Neural progenitor cell (in vitro differentiated cells): Measurements from ENCODE around the gene MMS19. TPM values are rescaled to one million over a fixed set of nuclear protein-coding genes. Genes with fewer than 3 reads are reported as not detected.

ENCODE experiments used
- DNase-seq: peaks from one replicate; pipeline ENCODE4 v3.0.0-alpha.2; 2016; ENCODE audit warnings: low spot score
- H2AFZ ChIP-seq: fragments of 200-600 bp; sonication (generic); replicated peaks from 2 replicates; pipeline ENCODE4 v1.6.1; 2016; ENCODE audit warnings: antibody characterized with exemption
- H3F3A ChIP-seq: fragments of 200-600 bp; sonication (generic); 2 replicates; pipeline ENCODE4 v1.6.1; 2016; ENCODE audit warnings: antibody characterized with exemption, low read depth
- H3K27ac ChIP-seq: fragments of 200-600 bp; sonication (generic); 2 replicates; pipeline ENCODE4 v1.5.1; 2016; ENCODE audit warnings: mild to moderate bottlenecking
- H3K27me3 ChIP-seq: fragments of 200-600 bp; sonication (generic); 2 replicates; pipeline ENCODE4 v1.6.1; 2016; ENCODE audit warnings: mild to moderate bottlenecking, moderate library complexity
- H3K36me3 ChIP-seq: fragments of 200-600 bp; sonication (generic); 2 replicates; pipeline ENCODE4 v1.5.1; 2016
- H3K4me1 ChIP-seq: fragments of 200-600 bp; sonication (generic); 2 replicates; pipeline ENCODE4 v1.6.1; 2016; ENCODE audit warnings: mixed run types
- H3K4me2 ChIP-seq: fragments of 200-600 bp; sonication (generic); 2 replicates; pipeline ENCODE4 v1.6.1; 2016
- H3K4me3 ChIP-seq: fragments of 200-600 bp; sonication (generic); 2 replicates; pipeline ENCODE4 v1.5.1; 2016
- H3K79me2 ChIP-seq: fragments of 200-600 bp; sonication (generic); 2 replicates; pipeline ENCODE4 v1.6.1; 2016; ENCODE audit warnings: low read depth
- H3K9ac ChIP-seq: fragments of 200-600 bp; sonication (generic); 2 replicates; pipeline ENCODE4 v1.6.1; 2016
- H3K9me3 ChIP-seq: fragments of 200-600 bp; sonication (generic); 2 replicates; pipeline ENCODE4 v1.5.1; 2016; ENCODE audit warnings: low read depth
- H4K20me1 ChIP-seq: fragments of 200-600 bp; sonication (generic); 2 replicates; pipeline ENCODE4 v1.6.1; 2016; ENCODE audit warnings: low read depth
- H3K27ac Mint-ChIP-seq: 3 replicates; pipeline ENCODE4 v1.8.0; 2021; ENCODE audit warnings: mixed read lengths
- H3K27me3 Mint-ChIP-seq: 2 replicates; pipeline ENCODE4 v1.8.0; 2022; ENCODE audit warnings: low read depth, mild to moderate bottlenecking, inconsistent platforms, moderate library complexity, mixed read lengths; ENCODE audit not compliant: insufficient read depth
- H3K36me3 Mint-ChIP-seq: 3 replicates; pipeline ENCODE4 v1.8.0; 2021; ENCODE audit warnings: mixed read lengths
- H3K4me1 Mint-ChIP-seq: 3 replicates; pipeline ENCODE4 v1.8.0; 2021; ENCODE audit warnings: mixed read lengths
- H3K4me3 Mint-ChIP-seq: 3 replicates; pipeline ENCODE4 v1.8.0; 2021; ENCODE audit warnings: mild to moderate bottlenecking, moderate library complexity, mixed read lengths
- H3K9me3 Mint-ChIP-seq: 3 replicates; pipeline ENCODE4 v1.8.0; 2020; ENCODE audit warnings: mixed read lengths
- EZH2 ChIP-seq: fragments of 200-600 bp; sonication (generic); IDR thresholded peaks from 2 replicates; pipeline ENCODE4 v1.6.1; 2017; ENCODE audit warnings: antibody characterized with exemption, mild to moderate bottlenecking, moderate library complexity
- EZH2phosphoT487 ChIP-seq: fragments of 200-600 bp; sonication (generic); IDR thresholded peaks from 2 replicates; pipeline ENCODE4 v1.6.1; 2017; ENCODE audit warnings: antibody characterized with exemption
- total RNA-seq: library from RNA; depleted of rRNA; stranded (reverse); fragments of >200 nt; gene quantifications from 2 replicates; pipeline ENCODE4 v1.2.3, GENCODE V29; 2015; ENCODE audit warnings: low replicate concordance
- TF ChIP-seq, protein P1 (sequence below): fragments of 200-600 bp; sonication (generic); IDR thresholded peaks from 2 replicates; pipeline ENCODE4 v1.5.1; 2017; ENCODE audit warnings: antibody characterized with exemption, mild to moderate bottlenecking

MMS19 gene
- total RNA-seq, 1 donor from 2014 or later, result 127 TPM

DNA sequence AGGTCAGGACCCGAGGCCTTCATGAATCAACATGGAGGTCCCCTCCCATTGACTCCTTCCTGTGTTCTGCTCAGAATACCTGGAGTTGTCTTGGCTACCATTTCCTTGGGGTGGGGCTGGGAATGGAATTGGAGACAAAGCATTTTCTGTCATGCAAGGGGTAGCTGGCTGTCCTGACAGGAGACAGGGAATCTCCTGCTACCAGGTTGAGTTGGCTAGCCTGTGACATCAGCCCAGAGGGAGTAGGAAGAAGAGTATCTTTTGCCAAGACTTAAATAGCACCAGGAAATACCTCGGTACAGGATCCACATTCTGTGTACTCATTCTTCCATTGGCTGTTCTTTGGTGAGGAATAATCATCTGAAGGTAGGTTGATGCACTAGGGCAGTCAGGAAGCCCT is 47.4 kb downstream of the MMS19 start:
- H3K4me1 ChIP-seq, result peaks cover 13% of the 10 kb centered on the region
- Mint-ChIP-seq H3K9me3 (no peaks in the 10 kb centered on the region), H3K36me3 (peaks cover 30% of the 10 kb centered on the region), H3K4me3 (no peak overlapping the region), H3K27ac (no peak overlapping the region), H3K27me3 (peaks cover 6% of the 10 kb centered on the region), H3K4me1 (peaks cover 29% of the 10 kb centered on the region)
- H4K20me1 ChIP-seq, result peaks cover 36% of the 10 kb centered on the region
- peaks cover 18% of the 10 kb centered on the region for H3F3A ChIP-seq
- H2AFZ ChIP-seq, result no peak overlapping the region
- H3K9ac ChIP-seq, result no peak overlapping the region
- H3K4me3 ChIP-seq, result no peak overlapping the region
- TF ChIP-seq, protein P1, sequence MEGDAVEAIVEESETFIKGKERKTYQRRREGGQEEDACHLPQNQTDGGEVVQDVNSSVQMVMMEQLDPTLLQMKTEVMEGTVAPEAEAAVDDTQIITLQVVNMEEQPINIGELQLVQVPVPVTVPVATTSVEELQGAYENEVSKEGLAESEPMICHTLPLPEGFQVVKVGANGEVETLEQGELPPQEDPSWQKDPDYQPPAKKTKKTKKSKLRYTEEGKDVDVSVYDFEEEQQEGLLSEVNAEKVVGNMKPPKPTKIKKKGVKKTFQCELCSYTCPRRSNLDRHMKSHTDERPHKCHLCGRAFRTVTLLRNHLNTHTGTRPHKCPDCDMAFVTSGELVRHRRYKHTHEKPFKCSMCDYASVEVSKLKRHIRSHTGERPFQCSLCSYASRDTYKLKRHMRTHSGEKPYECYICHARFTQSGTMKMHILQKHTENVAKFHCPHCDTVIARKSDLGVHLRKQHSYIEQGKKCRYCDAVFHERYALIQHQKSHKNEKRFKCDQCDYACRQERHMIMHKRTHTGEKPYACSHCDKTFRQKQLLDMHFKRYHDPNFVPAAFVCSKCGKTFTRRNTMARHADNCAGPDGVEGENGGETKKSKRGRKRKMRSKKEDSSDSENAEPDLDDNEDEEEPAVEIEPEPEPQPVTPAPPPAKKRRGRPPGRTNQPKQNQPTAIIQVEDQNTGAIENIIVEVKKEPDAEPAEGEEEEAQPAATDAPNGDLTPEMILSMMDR, result no peak
- no peak for TF ChIP-seq EZH2
- no peak for TF ChIP-seq EZH2phosphoT487
- H3K79me2 ChIP-seq, result peaks cover 46% of the 10 kb centered on the region
- no peak for DNase-seq
- H3K4me2 ChIP-seq, result no peak overlapping the region
- no peaks in the 10 kb centered on the region for H3K36me3 ChIP-seq
- H3K27me3 ChIP-seq, result no peaks in the 10 kb centered on the region
- H3K9me3 ChIP-seq, result no peaks in the 10 kb centered on the region
- H3K27ac ChIP-seq, result no peak overlapping the region

DNA sequence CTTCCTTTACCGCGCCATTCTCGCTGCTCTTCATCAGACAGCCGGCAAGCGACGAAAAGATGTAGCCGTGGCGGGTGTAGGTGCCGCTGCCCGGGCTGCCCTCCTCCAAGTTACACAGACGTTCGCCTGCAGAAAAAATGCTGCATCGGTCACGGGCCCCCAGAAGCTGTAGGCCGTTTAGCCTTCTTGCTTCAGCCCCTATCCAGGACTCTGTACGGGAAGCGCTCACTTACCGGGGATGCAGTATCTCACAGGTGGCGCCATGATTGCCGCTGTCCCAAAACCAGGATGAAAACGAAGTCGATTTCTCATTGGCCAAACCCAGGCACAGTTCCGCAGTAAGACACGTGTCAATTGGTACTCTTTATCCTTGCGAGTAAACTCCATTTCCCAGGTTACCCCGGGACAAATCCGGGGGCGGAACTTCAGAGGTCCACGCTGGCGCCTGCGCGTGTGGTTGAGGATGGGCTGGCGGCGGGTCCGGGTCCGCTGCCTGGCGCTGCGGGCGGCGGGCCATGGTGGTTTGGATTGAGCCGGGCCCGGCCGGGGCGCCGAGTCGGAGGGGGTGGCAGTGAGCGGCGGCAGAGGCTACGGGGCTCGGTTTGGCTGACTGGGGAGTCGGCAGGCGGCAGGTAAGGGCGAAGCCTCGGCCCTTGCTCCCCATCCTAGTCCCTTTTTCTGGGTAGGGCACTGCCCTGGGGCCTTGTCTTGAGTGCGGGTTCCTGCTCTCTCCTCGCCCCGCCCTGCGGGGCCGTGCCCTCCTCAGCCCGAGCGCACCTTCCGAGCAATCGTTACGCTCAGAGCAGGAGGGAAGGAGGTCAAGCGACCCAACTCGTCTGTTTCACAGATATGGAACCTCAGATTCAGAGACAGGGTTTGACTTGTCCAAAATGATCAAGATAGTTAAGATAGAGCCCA is 52.2 kb downstream of the MMS19 start, which contains the start of the genes EXOSC1 and ZDHHC16:
Gene EXOSC1 (minus strand): TSS at position 285 of the 918 bp plus-strand sequence. CDS start 21 bp downstream, at position 264.
Gene ZDHHC16 (plus strand): TSS at position 454 of the 918 bp plus-strand sequence. CDS start 5,501 bp downstream, outside the sequence.
- Mint-ChIP-seq H3K9me3 (no peaks in the 10 kb centered on the region), H3K27ac (no peak within 1 kb of the TSS), H3K4me1 (peaks cover 37% of the 10 kb centered on the region), H3K27me3 (peaks cover 2% of the 10 kb centered on the region), H3K4me3 (peak within 1 kb of the TSS; percentile 93), H3K36me3 (peaks cover 15% of the 10 kb centered on the region)
- peaks cover 22% of the 10 kb centered on the region for H3K4me1 ChIP-seq
- H4K20me1 ChIP-seq, result peaks cover 17% of the 10 kb centered on the region
- peak within 1 kb of the TSS; percentile 93 for H3K4me2 ChIP-seq
- H3F3A ChIP-seq, result peaks cover 17% of the 10 kb centered on the region
- peak within 1 kb of the TSS; percentile 61 for H3K9ac ChIP-seq
- H3K27me3 ChIP-seq, result no peaks in the 10 kb centered on the region
- peak; percentile 98 for DNase-seq
- peak within 1 kb of the TSS; percentile 39 for H2AFZ ChIP-seq
- no peaks in the 10 kb centered on the region for H3K36me3 ChIP-seq
- H3K27ac ChIP-seq, result no peak within 1 kb of the TSS
- TF ChIP-seq, protein P1, result peak; percentile 30
- TF ChIP-seq EZH2, result no peak
- no peaks in the 10 kb centered on the region for H3K9me3 ChIP-seq
- H3K4me3 ChIP-seq, result peak within 1 kb of the TSS; percentile 72
- peaks cover 66% of the 10 kb centered on the region for H3K79me2 ChIP-seq

DNA sequence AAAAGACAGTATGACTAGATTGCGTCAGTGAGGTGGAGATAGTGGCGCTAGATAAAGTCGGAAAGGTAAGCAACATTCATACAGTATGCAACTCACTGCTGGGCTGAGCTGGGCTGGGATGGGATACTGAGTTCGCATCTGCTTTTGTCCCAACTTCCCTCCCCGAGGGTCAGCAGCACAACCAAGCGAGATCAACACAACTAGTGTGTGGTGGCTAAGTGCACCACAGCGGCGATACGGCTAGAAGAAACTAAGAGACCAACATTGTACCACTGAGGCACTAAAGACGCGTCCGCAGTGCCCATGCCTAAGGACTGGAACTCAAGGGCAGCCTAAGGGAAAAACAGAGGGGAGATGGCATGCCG is 52.9 kb downstream of the MMS19 start:
- H3K27me3 ChIP-seq, result no peaks in the 10 kb centered on the region
- Mint-ChIP-seq H3K36me3 (peaks cover 11% of the 10 kb centered on the region), H3K4me1 (peaks cover 32% of the 10 kb centered on the region), H3K9me3 (no peaks in the 10 kb centered on the region), H3K4me3 (peak overlapping the region; percentile 93), H3K27me3 (no peaks in the 10 kb centered on the region), H3K27ac (no peak overlapping the region)
- TF ChIP-seq, protein P1, result no peak
- TF ChIP-seq EZH2, result no peak
- H3F3A ChIP-seq, result peaks cover 14% of the 10 kb centered on the region
- peak overlapping the region; percentile 72 for H3K4me3 ChIP-seq
- H3K79me2 ChIP-seq, result peaks cover 59% of the 10 kb centered on the region
- peaks cover 10% of the 10 kb centered on the region for H4K20me1 ChIP-seq
- peak overlapping the region; percentile 61 for H3K9ac ChIP-seq
- no peaks in the 10 kb centered on the region for H3K36me3 ChIP-seq
- H2AFZ ChIP-seq, result peak overlapping the region; percentile 23
- no peak for DNase-seq
- H3K4me2 ChIP-seq, result peak overlapping the region; percentile 93
- H3K27ac ChIP-seq, result no peak overlapping the region
- no peaks in the 10 kb centered on the region for H3K9me3 ChIP-seq
- peaks cover 19% of the 10 kb centered on the region for H3K4me1 ChIP-seq
